Stimulated activated CD8-positive, alpha-beta memory T cell treated with anti-CD3 and anti-CD28 coated beads, Interleukin-15, amount 100 ng/mL, for 4 hours (primary cell): Measurements from ENCODE around the gene CYP17A1.
A peak's percentile ranks its signal among the peaks of the same experiment; 100 is the strongest.
"Not testable (repeated sequence)": the region's sequence is repeated elsewhere in the genome, so short reads cannot be mapped to it uniquely, and the experiment has no call there.

Experiments used
- DNase-seq, 2 donors: peaks; one replicate each; pipeline ENCODE4 v3.0.0-alpha.2; 2020; ENCODE audit warnings: low read depth in 2 of 2

The CYP17A1 gene

DNA sequence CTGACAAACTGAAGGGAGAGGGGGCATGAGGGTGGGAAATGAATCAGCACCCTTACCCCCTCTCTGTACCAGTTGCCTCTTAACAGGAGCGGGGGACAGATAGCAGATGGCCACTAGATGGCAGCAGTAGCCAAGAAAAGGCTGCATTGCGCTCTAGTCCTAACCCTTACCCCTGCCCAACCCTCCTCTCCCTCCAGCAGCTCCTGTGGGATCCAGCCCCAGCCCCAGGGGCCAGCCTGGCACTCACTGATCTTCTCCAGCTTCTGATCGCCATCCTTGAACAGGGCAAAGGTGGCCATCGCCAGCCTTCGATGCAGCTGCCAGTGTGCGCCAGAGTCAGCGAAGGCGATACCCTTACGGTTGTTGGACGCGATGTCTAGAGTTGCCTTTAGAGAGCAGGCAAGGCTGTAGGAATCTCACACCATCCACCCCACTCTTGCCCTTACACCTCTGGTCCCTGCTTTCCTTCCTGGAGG lies 2.2 kb downstream of the CYP17A1 start:
- peak; percentile 40 to 57 for DNase-seq

DNA sequence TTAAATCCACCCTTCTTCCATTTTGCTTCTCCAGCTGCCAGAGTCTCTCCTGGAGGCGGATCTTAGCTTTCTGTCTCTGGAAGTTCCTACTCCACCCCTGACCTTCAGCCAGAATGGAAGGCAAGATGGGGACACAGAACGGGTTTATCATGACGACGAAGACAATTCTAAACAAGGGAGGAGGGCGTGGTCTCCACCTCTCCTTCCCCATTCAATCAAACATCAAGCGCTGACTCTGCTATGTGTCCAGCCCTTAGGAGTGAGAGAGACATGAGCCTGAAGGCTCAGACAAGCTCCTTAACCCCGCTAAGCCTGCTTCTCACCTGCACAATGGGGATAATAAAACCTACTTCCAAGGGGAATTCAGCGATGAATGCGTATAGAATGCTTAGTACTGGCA lies 3.1 kb downstream of the CYP17A1 start:
- no peak for DNase-seq

DNA sequence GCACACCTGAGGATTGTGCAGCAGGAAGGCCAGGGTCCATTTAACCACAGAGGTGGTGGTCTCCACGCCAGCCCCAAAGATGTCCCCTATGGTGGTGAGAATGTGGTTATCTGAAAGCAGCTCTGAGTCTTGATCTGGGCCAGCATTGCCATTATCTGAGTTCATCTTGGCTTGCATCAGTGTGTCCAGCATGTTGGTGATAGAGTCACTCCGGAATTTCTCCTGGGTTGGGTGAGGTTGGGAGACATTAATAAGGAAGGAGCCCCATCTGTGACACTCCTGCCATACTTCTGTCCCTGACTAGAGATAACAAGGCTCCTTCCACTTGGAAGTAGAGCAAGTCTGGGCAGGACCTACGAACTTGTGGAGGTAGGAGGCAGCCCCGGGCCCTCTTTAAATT lies 4.2 kb downstream of the CYP17A1 start:
- DNase-seq = no peak

DNA sequence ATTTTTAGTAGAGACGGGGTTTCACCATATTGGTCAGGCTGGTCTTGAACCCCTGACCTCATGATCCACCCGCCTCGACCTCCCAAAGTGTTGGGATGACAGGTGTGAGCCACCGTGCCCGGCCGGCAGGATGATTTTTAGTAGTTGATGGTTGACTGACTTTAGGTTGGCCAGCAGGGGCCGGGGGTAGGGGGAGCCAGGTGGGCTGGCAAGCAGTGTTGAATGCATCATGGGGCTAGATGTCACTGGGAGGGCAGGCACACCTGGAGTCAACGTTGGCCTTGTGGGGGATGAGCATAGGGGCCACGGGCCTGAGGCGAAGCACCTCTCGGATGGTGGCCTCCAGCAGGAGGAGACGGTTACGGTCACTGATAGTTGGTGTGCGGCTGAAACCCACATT lies 5.0 kb downstream of the CYP17A1 start:
- no peak for DNase-seq

DNA sequence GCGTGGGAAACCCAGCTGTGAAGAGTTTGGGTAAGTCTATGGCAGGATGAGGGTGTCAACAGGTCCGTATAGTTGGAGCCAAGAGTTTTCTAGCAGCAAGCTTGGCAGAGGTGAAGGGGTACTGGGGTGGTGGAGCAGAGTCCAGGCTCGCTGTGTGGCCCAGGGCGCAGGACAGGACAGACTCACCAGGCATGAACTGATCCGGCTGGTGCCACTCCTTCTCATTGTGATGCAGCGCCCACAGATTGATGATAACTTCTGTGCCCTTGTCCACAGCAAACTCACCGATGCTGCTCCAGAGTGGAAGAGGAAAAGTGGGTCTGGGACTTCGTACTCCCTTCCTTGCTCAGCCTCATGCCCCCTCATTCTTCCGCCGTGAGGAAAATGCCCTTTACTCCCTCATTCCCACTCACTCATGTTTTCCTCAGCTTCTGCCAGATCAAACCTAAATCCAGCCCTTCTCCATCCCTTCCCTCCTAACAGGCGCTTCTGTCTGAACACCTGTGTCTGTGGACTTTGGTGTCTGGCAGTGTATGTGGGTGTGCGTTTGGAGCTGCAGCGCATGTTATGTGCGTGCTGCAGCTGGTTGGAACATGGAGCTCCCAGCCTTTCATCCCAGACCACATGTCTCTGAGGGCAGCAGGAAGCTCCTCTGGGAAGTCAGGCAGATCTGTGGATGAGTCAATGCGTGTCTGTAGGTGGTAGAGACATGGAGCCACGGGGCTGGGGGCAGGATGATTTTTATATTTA lies 5.7 kb downstream of the CYP17A1 start:
- DNase-seq = no peak

DNA sequence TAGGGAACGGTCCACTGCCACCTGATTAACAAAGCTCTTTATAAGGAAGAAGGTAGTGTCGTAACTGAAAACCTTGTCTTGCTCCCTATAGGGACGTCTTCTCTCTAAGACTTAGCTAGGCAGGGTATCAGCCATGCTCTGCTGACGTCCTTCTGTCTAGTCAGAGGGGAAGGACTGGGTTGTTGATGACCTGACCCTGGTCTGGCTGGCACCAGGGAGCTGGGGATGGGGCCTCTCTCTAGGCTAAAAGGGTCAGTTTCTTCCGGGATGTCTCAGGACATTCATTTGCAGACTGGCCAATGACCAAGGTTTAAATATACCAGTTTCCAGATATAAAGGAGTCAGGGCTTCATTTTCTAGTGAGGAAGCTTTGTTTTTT lies 9.6 kb downstream of the CYP17A1 start:
- no peak for DNase-seq

DNA sequence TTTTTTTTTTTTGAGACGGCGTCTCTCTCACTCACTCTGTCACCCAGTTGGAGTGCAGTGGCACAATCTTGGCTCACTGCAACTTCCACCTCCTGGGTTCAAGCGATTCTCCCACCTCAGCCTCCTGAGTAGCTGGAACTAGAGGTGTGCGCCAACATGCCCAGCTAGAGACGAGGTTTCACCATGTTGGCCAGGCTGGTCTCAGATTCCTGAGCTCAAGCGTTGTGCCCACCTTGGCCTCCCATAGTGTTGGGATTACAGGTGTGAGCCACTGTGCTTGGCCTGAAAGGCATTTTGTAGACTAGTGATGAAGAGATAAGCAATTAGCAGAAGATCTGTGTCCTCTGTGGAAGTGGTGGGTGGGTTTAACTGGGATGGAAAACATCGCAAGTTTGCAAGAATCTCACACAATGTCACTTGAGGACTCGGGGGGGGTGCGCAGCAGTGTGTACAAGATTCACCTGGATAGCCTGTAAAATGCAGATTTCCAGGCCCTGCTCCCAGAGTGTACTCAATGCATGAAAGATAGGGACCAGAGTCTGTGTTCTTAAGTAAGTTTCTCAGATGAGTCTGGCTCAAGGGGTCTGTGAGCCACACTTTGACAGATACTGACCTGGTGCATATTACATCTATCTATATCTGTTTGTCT lies 10.9 kb downstream of the CYP17A1 start:
- DNase-seq = no peak

DNA sequence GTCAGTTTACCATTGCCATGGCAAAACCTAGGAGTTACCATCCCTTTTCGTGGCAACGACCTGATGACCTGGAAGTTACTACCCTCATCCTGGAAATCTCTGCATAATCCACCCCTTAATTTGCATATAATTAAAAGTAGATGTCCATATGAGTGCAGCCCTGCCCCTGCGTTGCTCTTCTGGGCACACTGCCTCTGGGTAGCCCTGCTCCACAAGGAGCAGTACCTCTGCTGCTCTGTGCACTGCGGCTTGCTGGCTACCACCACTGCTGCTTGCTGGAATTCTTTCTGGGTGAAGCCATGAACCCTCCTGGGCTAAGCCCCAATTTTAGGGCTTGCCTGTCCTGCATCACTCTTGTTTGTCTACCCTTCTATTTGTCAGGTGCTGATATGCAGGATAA lies 12.5 kb downstream of the CYP17A1 start:
- no peak for DNase-seq

DNA sequence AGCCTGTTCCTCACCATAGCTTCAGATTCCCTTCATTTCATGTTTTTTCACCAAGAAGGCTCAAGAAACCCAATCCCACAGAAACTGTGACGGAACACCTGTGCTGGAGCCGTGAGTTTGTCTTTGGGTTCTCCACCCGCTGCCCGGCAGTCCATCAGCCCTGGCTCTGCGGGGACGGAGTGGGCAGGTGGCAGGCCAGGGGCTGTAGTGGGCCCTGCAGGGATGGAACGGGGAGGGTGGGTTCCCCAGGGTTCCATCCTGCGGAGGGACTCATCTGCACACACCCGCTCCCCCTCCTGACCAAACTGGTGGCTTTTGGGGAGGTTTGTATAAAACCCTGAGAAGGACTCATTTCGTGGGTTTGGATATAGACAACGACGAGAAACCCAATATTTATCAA lies 15.0 kb downstream of the CYP17A1 start:
- DNase-seq = no peak

DNA sequence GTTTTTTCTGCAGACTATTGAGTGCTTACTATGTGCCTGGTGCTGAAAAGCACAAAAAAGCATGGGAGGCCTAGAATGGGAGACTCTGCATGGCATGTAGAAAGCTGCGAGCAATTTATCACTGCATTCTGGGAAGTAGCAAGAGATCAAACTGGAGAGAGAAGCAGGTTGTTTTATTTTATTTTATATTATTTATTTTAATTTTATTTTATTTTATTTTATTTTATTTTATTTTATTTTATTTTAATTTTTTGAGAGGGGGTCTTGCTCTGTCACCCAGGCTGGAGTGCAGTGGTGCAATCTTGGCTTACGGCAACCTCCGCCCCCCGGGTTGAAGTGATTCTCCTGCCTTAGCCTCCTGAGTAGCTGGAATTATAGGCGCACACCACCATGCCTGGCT lies 17.2 kb downstream of the CYP17A1 start:
- DNase-seq = not testable (repeated sequence)

DNA sequence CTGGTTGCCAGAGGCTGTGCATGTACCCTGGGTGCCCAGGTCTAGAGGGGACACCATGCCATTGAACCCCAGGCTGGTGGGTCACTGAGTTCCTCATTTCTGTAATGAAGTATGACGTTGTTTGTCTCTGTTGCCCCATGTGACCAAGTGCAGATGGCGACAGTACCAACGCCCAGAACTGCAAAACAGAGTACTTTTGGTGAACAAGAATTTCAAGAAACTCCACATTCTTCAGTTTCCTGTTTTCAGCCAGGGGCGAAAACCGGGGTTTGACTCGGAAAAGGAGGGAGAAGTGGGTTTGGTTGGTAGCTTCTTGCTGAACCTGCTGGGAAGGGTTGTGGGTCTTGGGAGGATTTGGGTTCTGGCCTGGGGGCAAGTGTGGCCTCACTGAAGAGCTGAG lies 18.2 kb downstream of the CYP17A1 start:
- no peak for DNase-seq

DNA sequence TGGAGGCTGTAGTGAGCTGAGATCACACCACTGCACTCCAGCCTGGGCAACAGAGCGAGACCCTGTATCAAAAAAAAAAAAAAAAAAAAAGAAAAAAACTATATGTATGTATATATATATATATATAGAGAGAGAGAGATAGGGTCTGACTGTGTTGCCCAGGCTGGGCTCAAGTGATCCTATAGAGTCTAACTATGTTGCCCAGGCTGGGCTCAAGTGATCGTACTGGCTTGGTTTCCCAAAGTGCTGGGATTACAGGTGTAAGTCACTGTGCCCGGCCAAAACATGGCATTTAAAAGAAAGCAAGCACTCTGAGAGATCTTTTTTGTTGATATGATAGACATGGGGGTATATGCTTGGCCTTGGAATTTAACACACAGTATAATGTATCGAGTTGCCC lies 20.0 kb downstream of the CYP17A1 start:
- no peak for DNase-seq

DNA sequence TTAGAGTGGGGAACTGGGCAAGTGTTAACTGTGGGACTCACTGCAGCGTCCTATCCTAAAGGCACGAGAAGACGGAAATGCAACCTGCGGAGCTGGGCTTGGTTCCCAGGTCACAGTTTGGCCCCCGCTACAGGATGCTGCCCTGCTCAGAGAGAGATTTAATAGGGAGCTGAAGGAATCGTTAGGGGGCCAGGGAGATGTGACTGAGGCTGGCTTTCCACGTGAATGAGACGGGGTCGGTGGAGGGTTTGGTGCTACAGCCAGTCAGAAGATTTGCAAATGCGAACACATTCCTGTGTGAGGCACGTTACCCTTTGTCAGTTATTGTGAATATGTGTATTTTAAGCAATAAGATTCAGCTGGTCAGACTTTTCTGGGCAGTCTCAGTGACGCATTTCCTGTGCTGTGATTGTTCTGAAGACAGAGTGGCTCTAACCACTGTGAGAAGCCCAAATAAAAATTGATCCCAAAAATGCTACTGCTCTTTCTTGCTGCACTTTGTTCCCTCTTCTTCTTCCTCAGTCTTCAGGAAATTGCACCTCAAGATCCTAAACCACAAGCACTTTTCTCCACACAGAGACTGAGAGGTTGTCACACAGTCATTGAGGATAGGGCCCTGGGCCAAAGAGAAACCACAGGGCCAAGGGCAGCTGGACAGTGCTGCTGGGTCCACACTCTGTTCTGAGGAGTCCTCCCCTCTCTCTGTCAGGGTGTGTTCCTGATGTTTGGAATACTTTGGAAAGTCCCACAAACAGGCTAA lies 21.2 kb downstream of the CYP17A1 start:
- no peak for DNase-seq

DNA sequence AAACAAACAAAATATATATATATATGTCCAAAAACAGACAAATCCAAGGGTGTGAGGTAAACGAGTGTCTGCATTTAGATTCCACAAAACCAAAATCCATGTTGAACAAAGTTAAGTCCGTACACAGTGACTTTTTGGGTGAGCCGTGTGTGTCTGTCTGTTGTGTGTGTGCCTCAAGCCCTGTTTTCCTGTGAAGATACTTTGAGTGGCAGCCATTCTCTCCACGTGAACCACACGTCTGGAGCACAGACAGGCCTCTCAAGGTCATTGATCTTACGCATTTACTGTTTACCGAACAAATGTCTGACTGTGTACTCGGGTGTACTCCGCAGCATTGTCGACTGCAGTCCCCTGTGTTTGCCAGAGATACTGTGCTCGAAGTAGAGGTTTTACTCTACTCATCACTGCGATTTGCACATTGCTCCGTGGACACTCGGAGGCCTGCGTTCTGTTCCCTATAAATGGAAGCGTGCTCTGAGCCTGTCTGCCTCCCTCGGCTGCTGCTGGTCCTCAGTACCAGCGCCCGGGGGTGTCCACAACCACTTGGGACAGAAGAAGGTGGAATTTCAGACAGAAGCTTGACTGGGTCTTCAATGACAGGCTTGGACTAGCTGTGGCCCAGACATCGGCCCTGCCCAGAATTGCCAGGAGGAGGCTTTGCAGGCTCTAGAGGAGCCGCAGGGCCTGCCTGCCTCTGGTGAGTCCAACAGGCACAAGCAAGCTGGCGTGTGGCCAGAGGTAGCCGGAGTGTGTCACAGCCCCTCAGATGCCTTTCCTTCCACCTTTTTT lies 22.1 kb downstream of the CYP17A1 start:
- no peak for DNase-seq

DNA sequence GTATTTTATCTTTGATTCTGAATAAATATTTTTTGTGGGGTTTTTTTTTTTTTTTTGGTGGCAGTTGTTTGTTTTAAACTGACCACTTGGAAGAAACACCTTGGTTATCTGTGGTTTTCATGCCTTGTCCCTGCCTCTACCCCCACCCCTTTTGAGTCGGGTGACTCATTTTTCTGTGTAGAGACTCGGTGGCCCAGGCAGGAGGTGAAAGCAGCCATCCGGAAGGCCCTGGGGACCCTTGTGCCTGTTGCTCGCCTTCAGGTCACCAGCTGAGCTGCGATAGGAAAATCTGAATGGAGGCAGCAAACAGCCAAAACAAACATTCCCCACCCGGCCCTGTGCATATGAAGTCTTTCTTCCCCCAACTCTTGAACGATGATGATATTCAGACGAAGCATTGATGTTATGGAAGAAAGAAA lies 22.8 kb downstream of the CYP17A1 start:
- no peak for DNase-seq

DNA sequence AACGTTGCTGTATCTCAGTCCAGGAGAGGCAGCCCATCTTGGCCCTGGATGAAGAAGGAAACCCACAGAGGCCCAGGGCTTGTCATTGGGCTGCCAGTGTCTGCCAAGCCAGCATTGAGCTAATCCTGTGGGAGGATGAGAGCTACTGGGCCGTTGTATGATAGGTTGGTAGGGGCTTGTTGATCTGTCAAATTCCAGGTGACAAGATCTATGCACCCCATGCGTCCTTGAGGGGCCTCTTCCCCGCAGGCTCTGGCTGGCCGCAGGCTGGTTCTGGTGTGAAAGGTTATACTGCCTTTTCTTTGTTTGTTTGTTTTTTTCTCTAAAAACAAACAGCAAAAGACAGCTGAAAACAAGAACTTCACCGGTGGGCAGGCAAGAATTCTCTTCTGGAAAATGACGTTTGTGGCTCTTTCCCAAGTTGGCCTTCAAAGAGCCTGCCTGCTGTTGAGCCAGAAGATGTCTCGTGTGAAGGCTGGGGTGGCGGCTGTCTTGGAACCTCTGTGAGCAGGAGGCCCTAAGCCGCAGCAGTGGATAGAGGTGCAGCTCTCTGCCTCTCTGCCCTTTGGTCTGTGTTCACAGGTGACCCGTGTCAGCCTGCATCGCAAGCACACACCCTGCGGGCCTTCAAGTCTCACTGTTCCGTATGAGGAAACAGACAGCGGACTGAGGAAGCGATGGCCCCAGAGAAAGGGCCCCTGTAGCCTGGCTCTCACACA lies 23.3 kb downstream of the CYP17A1 start:
- no peak for DNase-seq

DNA sequence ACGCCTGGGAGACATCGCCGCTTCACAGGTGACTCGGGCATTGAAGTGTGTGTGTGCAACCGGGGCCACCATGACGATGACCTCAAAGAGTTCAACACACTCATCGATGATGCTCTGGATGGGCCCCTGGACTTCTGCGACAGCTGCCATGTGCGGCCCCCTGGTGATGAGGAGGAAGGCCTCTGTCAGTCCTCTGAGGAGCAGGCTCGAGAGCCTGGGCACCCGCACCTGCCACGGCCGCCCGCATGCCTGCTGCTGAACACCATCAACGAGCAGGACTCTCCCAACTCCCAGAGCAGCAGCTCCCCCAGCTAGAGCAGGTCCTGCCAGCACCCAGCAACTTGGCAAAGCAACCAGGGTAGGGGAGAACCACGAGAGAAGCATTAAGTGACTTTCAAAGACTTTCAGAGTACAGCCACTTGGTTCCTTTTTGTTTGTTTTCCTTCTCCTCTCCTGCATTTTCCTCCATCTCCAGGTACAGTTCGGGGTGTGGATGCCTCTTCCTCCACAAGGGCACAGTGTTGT lies 24.1 kb downstream of the CYP17A1 start:
- DNase-seq = no peak

DNA sequence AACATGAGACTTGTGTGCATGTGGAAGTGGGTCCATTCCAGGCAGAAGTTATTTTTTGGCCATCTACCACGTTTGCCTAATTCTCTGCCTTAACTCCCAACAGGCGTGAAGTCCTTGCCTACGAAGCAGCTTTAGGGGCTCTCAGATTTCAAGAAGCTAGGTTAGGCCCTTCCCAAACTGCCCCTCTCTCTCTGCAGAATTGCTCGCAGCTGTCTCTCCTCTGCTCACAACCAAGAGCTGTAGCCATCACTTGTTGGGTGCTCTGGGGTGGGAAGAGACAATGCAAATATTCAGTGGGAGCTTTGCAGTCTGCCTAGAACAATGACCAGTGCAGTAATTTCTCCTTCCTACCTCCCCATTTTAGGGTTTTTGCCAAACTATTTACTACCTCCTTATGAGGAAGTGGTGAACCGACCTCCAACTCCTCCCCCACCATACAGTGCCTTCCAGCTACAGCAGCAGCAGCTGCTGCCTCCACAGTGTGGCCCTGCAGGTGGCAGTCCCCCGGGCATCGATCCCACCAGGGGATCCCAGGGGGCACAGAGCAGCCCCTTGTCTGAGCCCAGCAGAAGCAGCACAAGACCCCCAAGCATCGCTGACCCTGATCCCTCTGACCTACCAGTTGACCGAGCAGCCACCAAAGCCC lies 24.9 kb downstream of the CYP17A1 start:
- DNase-seq = no peak

DNA sequence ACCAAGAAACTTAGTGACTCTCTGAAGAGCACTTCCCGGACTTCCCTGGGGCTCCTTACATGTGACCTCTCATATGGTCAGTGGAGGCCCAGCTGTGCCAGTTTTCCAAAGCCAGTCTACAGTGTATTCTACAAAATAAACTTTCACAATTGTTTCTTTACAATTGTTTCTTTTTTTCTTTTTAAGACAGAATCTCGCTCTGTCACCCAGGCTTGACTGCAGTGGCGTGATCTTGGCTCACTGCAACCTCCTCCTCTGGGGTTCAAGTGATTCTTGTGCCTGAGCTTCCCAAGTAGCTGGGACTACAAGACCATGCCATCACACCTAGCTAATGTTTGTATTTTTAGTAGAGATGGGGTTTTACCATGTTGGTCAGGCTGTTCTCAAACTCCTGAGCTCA lies 25.9 kb downstream of the CYP17A1 start:
- no peak for DNase-seq

DNA sequence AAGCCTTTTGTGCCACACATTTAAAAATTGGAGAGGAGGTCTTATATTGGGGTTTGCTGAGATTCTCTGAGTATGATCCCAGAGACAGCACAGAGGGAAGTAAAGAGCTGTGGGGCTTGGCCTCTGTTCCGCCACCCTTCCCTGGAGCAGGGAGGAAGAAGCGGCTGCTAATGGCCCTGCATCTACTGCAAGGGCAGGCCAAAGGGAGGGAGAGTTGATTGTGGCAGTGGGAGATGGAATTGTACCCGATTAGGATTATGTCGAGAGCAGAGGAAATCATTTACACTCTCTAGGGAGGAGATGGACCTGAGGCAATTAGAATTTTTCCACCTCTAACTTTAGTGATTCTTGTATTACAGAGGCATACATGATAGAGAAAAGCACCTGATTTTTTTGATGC lies 28.8 kb downstream of the CYP17A1 start:
- no peak for DNase-seq
